H9 (cell line): ENCODE data around the gene GPRC5D. TPM values are rescaled to one million over a fixed set of nuclear protein-coding genes. Genes with fewer than 3 reads are reported as not detected.

ENCODE experiments used
- DNase-seq: peaks from one replicate; pipeline ENCODE4 v3.0.0-alpha.2; 2017
- H2AFZ ChIP-seq: one replicate; pipeline ENCODE4 v1.6.1; 2013; ENCODE audit warnings: mild to moderate bottlenecking, low read length, control low read depth, moderate library complexity
- H2AK5ac ChIP-seq: 2 replicates; pipeline ENCODE4 v1.6.1; 2013; ENCODE audit warnings: low read length, control low read depth, mixed read lengths; ENCODE audit not compliant: insufficient read length
- H2BK120ac ChIP-seq: one replicate; pipeline ENCODE4 v1.6.1; 2013; ENCODE audit warnings: low read depth, mild to moderate bottlenecking, low read length, control low read depth, inconsistent platforms; ENCODE audit not compliant: poor library complexity, severe bottlenecking
- H2BK12ac ChIP-seq: 2 replicates; pipeline ENCODE4 v1.6.1; 2013; ENCODE audit warnings: low read length, control low read depth, mixed read lengths, low read depth; ENCODE audit not compliant: insufficient read length
- H2BK15ac ChIP-seq: 2 replicates; pipeline ENCODE4 v1.6.1; 2013; ENCODE audit warnings: low read depth, low read length, control low read depth
- H2BK20ac ChIP-seq: one replicate; pipeline ENCODE4 v1.6.1; 2013; ENCODE audit warnings: low read depth, mild to moderate bottlenecking, low read length, control low read depth, inconsistent platforms; ENCODE audit not compliant: poor library complexity, severe bottlenecking
- H2BK5ac ChIP-seq: 2 replicates; pipeline ENCODE4 v1.6.1; 2013; ENCODE audit warnings: low read length, control low read depth, mixed read lengths; ENCODE audit not compliant: insufficient read length
- H3K14ac ChIP-seq: 2 replicates; pipeline ENCODE4 v1.6.1; 2013; ENCODE audit warnings: low read length, control low read depth; ENCODE audit not compliant: insufficient read depth
- H3K18ac ChIP-seq: 2 replicates; pipeline ENCODE4 v1.6.1; 2013; ENCODE audit warnings: low read depth, mild to moderate bottlenecking, mixed read lengths, low read length, control low read depth; ENCODE audit not compliant: insufficient read length
- H3K23ac ChIP-seq: 2 replicates; pipeline ENCODE4 v1.6.1; 2013; ENCODE audit warnings: low read length, control low read depth, mixed read lengths, low read depth; ENCODE audit not compliant: insufficient read length
- H3K23me2 ChIP-seq: 2 replicates; pipeline ENCODE4 v1.6.1; 2013; ENCODE audit warnings: low read depth, mild to moderate bottlenecking, mixed read lengths, low read length, control low read depth; ENCODE audit not compliant: insufficient read length, poor library complexity, severe bottlenecking
- H3K27ac ChIP-seq: 2 replicates; pipeline ENCODE4 v1.5.1; 2013; ENCODE audit warnings: low read length, control low read depth, mixed read lengths, low read depth; ENCODE audit not compliant: insufficient read length
- H3K27me3 ChIP-seq: 2 replicates; pipeline ENCODE4 v1.6.1; 2013; ENCODE audit warnings: low read length, control low read depth, inconsistent platforms; ENCODE audit not compliant: insufficient read depth
- H3K4ac ChIP-seq: 2 replicates; pipeline ENCODE4 v1.6.1; 2013; ENCODE audit warnings: low read depth, mild to moderate bottlenecking, control low read depth, inconsistent platforms, low read length, moderate library complexity
- H3K4me1 ChIP-seq: 2 replicates; pipeline ENCODE4 v1.6.1; 2013; ENCODE audit warnings: low read length, control low read depth, inconsistent platforms; ENCODE audit not compliant: insufficient read depth
- H3K4me2 ChIP-seq: 2 replicates; pipeline ENCODE4 v1.6.1; 2013; ENCODE audit warnings: low read length, control low read depth, mixed read lengths; ENCODE audit not compliant: insufficient read length, insufficient read depth
- H3K56ac ChIP-seq: 2 replicates; pipeline ENCODE4 v1.6.1; 2013; ENCODE audit warnings: low read depth, mild to moderate bottlenecking, mixed read lengths, low read length, control low read depth; ENCODE audit not compliant: insufficient read length
- H3K79me1 ChIP-seq: 2 replicates; pipeline ENCODE4 v1.6.1; 2013; ENCODE audit warnings: low read depth, mild to moderate bottlenecking, moderate library complexity, low read length, control low read depth, inconsistent platforms; ENCODE audit not compliant: insufficient read depth, poor library complexity, severe bottlenecking
- H3K79me2 ChIP-seq: 2 replicates; pipeline ENCODE4 v1.6.1; 2013; ENCODE audit warnings: low read length, control low read depth, inconsistent platforms; ENCODE audit not compliant: insufficient read depth
- H3K9ac ChIP-seq: 2 replicates; pipeline ENCODE4 v1.6.1; 2013; ENCODE audit warnings: low read length, control low read depth, mixed read lengths; ENCODE audit not compliant: insufficient read length; ENCODE audit errors: extremely low read depth
- H3K9me3 ChIP-seq: one replicate; pipeline ENCODE4 v1.6.1; 2013; ENCODE audit warnings: low read depth, low read length, inconsistent platforms; ENCODE audit not compliant: control insufficient read depth
- H3T11ph ChIP-seq: one replicate; pipeline ENCODE4 v1.6.1; 2013; ENCODE audit warnings: mild to moderate bottlenecking, low read length, control low read depth, inconsistent platforms
- H4K20me1 ChIP-seq: one replicate; pipeline ENCODE4 v1.6.1; 2013; ENCODE audit not compliant: control insufficient read depth, insufficient read length, insufficient read depth
- H4K5ac ChIP-seq: 2 replicates; pipeline ENCODE4 v1.6.1; 2013; ENCODE audit warnings: low read depth, mild to moderate bottlenecking, mixed read lengths, low read length, control low read depth; ENCODE audit not compliant: insufficient read length
- H4K8ac ChIP-seq: replicated peaks from 2 replicates; pipeline ENCODE4 v1.6.1; 2013; ENCODE audit warnings: low read length, control low read depth, mixed read lengths, low read depth; ENCODE audit not compliant: insufficient read length
- H4K91ac ChIP-seq: 2 replicates; pipeline ENCODE4 v1.6.1; 2013; ENCODE audit warnings: low read depth, mild to moderate bottlenecking, moderate library complexity, mixed read lengths, low read length, control low read depth; ENCODE audit not compliant: insufficient read length
- H3K27ac Mint-ChIP-seq, 3 experiments: 2 replicates in 2 of 3; 3 replicates in 1 of 3; pipeline ENCODE4 v1.8.0; 2020 to 2021; ENCODE audit warnings: mixed read lengths in 3 of 3, mild to moderate bottlenecking in 1 of 3, moderate library complexity in 1 of 3
- H3K27me3 Mint-ChIP-seq: 2 replicates; pipeline ENCODE4 v1.8.0; 2021; ENCODE audit warnings: low read depth, mild to moderate bottlenecking, moderate library complexity, mixed read lengths
- H3K36me3 Mint-ChIP-seq, 3 experiments: 2 replicates in 2 of 3; 3 replicates in 1 of 3; pipeline ENCODE4 v1.8.0; 2020 to 2021; ENCODE audit warnings: low read depth in 3 of 3, mixed read lengths in 3 of 3; ENCODE audit not compliant: insufficient read depth in 1 of 3
- H3K4me1 Mint-ChIP-seq, 2 experiments: 2 replicates each; pipeline ENCODE4 v1.8.0; 2020; ENCODE audit warnings: mixed read lengths in 2 of 2
- H3K4me3 Mint-ChIP-seq, 2 experiments: 2 replicates in 1 of 2; 3 replicates in 1 of 2; pipeline ENCODE4 v1.8.0; 2020 to 2021; ENCODE audit warnings: mild to moderate bottlenecking in 2 of 2, mixed read lengths in 2 of 2, moderate library complexity in 1 of 2
- H3K9me3 Mint-ChIP-seq, 2 experiments: 2 replicates in 1 of 2; 3 replicates in 1 of 2; pipeline ENCODE4 v1.8.0; 2020; ENCODE audit warnings: mild to moderate bottlenecking in 2 of 2, mixed read lengths in 2 of 2, moderate library complexity in 1 of 2
- total RNA-seq: library from RNA; stranded (reverse); gene quantifications from 2 replicates; pipeline ENCODE4 v1.2.1, GENCODE V29; 2021
- TF ChIP-seq, protein P1 (sequence below): fragments of 200-600 bp; sonication (generic); conservative IDR thresholded peaks from 3 replicates; pipeline ENCODE4 v1.8.0; 2021; ENCODE audit warnings: antibody characterized with exemption, mild to moderate bottlenecking

Gene GPRC5D
- total RNA-seq, 1 experiment from 2014 or later: not detected

DNA sequence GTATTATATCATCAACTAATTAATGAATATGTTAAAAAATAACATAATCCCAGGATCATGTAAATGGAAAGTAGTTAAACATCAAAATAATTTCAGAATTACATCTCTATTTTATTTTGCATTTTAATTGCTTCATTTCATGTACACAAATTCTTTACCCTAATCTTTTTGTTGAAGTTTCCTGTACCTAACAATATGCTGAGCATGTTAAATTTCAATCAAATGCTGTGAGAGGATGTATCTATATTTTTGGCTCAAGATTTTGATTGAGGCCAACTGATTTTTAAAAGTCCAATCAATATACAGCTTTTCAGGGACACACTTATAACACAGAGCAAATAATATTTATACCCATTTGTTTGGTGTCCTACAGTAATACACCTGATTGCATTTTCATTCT, 6.4 kb downstream of the GPRC5D start:
- Histone ChIP-seq H2BK120ac (no peak overlapping the region), H2AFZ (no peak overlapping the region), H2BK20ac (no peak overlapping the region), H3K79me1 (no peaks in the 10 kb centered on the region), H4K5ac (no peak overlapping the region), H4K20me1 (no peaks in the 10 kb centered on the region), H3K4me2 (no peak overlapping the region), H2AK5ac (no peak overlapping the region), H3K79me2 (no peaks in the 10 kb centered on the region), H3K9me3 (no peaks in the 10 kb centered on the region), H3K56ac (no peak overlapping the region), H3K23ac (no peak overlapping the region), H4K91ac (no peak overlapping the region), H3K14ac (no peak overlapping the region), H3K4me1 (no peaks in the 10 kb centered on the region), H3K4ac (no peak overlapping the region), H3K27ac (no peak overlapping the region), H3K23me2 (no peaks in the 10 kb centered on the region), H3T11ph (no peak overlapping the region), H3K18ac (no peak overlapping the region), H3K27me3 (no peaks in the 10 kb centered on the region), H2BK15ac (no peak overlapping the region), H4K8ac (no peak overlapping the region), H2BK5ac (no peak overlapping the region), H2BK12ac (no peak overlapping the region), H3K9ac (no peak overlapping the region)
- TF ChIP-seq, protein P1, sequence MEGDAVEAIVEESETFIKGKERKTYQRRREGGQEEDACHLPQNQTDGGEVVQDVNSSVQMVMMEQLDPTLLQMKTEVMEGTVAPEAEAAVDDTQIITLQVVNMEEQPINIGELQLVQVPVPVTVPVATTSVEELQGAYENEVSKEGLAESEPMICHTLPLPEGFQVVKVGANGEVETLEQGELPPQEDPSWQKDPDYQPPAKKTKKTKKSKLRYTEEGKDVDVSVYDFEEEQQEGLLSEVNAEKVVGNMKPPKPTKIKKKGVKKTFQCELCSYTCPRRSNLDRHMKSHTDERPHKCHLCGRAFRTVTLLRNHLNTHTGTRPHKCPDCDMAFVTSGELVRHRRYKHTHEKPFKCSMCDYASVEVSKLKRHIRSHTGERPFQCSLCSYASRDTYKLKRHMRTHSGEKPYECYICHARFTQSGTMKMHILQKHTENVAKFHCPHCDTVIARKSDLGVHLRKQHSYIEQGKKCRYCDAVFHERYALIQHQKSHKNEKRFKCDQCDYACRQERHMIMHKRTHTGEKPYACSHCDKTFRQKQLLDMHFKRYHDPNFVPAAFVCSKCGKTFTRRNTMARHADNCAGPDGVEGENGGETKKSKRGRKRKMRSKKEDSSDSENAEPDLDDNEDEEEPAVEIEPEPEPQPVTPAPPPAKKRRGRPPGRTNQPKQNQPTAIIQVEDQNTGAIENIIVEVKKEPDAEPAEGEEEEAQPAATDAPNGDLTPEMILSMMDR: no peak
- no peak for DNase-seq
- Mint-ChIP-seq H3K9me3 (no peaks in the 10 kb centered on the region), H3K4me1 (no peaks in the 10 kb centered on the region), H3K4me3 (no peak overlapping the region), H3K36me3 (peaks cover 0 to 10% (median 0%) of the 10 kb centered on the region in 3 experiments; a peak in 2 of 7 replicates), H3K27me3 (peaks cover 2% of the 10 kb centered on the region; the same call in 1 of the 2 replicates), H3K27ac (no peak overlapping the region)
